ENCODE data around the gene ALDH1A1.

Gene ALDH1A1

GRCh38 chr9:72931437-72931836 is 21.4 kb downstream of the ALDH1A1 start:
- TF ChIP-seq POLR2AphosphoS5 (IDR thresholded peaks at IDR 0.05; ENCODE audit: low read depth, low read length) (no peak), FOXP2 (optimal IDR thresholded peaks at IDR 0.05; ENCODE audit: borderline replicate concordance, extremely low read depth, extremely low read length, insufficient read depth) (no peak), TAF1 (IDR thresholded peaks at IDR 0.05; ENCODE audit: borderline replicate concordance, insufficient read depth, low read length) (no peak), REST (IDR thresholded peaks at IDR 0.05; ENCODE audit: insufficient read depth in 1 of 2, low read depth in 2 of 2, low read length in 2 of 2) (no peak), SIN3A (IDR thresholded peaks at IDR 0.05; ENCODE audit: borderline replicate concordance, insufficient read depth, low read length) (no peak)

- TF ChIP-seq REST (IDR thresholded peaks at IDR 0.05; ENCODE audit: insufficient read depth in 1 of 2, low read depth in 2 of 2, low read length in 2 of 2) (no peak), POLR2AphosphoS5 (IDR thresholded peaks at IDR 0.05; ENCODE audit: low read depth, low read length) (no peak), SIN3A (IDR thresholded peaks at IDR 0.05; ENCODE audit: borderline replicate concordance, insufficient read depth, low read length) (no peak), TAF1 (IDR thresholded peaks at IDR 0.05; ENCODE audit: borderline replicate concordance, insufficient read depth, low read length) (no peak), FOXP2 (optimal IDR thresholded peaks at IDR 0.05; ENCODE audit: borderline replicate concordance, extremely low read depth, extremely low read length, insufficient read depth) (no peak)
These were observed 22.0 kb downstream of the ALDH1A1 start for GRCh38 chr9:72930828-72931227.

GRCh38 chr9:72929542-72929941 is 23.3 kb downstream of the ALDH1A1 start:
- TF ChIP-seq REST (IDR thresholded peaks at IDR 0.05; ENCODE audit: insufficient read depth in 1 of 2, low read depth in 2 of 2, low read length in 2 of 2): no peak
- TF ChIP-seq FOXP2 (optimal IDR thresholded peaks at IDR 0.05; ENCODE audit: borderline replicate concordance, extremely low read depth, extremely low read length, insufficient read depth): no peak
- TF ChIP-seq SIN3A (IDR thresholded peaks at IDR 0.05; ENCODE audit: borderline replicate concordance, insufficient read depth, low read length): no peak
- TF ChIP-seq POLR2AphosphoS5 (IDR thresholded peaks at IDR 0.05; ENCODE audit: low read depth, low read length): no peak
- TF ChIP-seq TAF1 (IDR thresholded peaks at IDR 0.05; ENCODE audit: borderline replicate concordance, insufficient read depth, low read length): no peak

- TF ChIP-seq SIN3A (IDR thresholded peaks at IDR 0.05; ENCODE audit: borderline replicate concordance, insufficient read depth, low read length): no peak
- TF ChIP-seq FOXP2 (optimal IDR thresholded peaks at IDR 0.05; ENCODE audit: borderline replicate concordance, extremely low read depth, extremely low read length, insufficient read depth): no peak
- no peak for TF ChIP-seq REST (IDR thresholded peaks at IDR 0.05; ENCODE audit: insufficient read depth in 1 of 2, low read depth in 2 of 2, low read length in 2 of 2)
- TF ChIP-seq POLR2AphosphoS5 (IDR thresholded peaks at IDR 0.05; ENCODE audit: low read depth, low read length): no peak
- no peak for TF ChIP-seq TAF1 (IDR thresholded peaks at IDR 0.05; ENCODE audit: borderline replicate concordance, insufficient read depth, low read length)
These were observed 24.8 kb downstream of the ALDH1A1 start for GRCh38 chr9:72928042-72928507.

GRCh38 chr9:72926506-72926905 is 26.3 kb downstream of the ALDH1A1 start:
- TF ChIP-seq SIN3A (IDR thresholded peaks at IDR 0.05; ENCODE audit: borderline replicate concordance, insufficient read depth, low read length): no peak
- TF ChIP-seq REST (IDR thresholded peaks at IDR 0.05; ENCODE audit: insufficient read depth in 1 of 2, low read depth in 2 of 2, low read length in 2 of 2): no peak
- TF ChIP-seq POLR2AphosphoS5 (IDR thresholded peaks at IDR 0.05; ENCODE audit: low read depth, low read length): no peak
- TF ChIP-seq TAF1 (IDR thresholded peaks at IDR 0.05; ENCODE audit: borderline replicate concordance, insufficient read depth, low read length): no peak
- TF ChIP-seq FOXP2 (optimal IDR thresholded peaks at IDR 0.05; ENCODE audit: borderline replicate concordance, extremely low read depth, extremely low read length, insufficient read depth): no peak
